H9 (cell line): ENCODE measurements around the gene ATP6V0A4. TPM values are rescaled to one million over a fixed set of nuclear protein-coding genes. Genes with fewer than 3 reads are reported as not detected.

Experiments
- DNase-seq: peaks from one replicate; pipeline ENCODE4 v3.0.0-alpha.2; 2017
- H2AFZ ChIP-seq: one replicate; pipeline ENCODE4 v1.6.1; 2013; ENCODE audit warnings: mild to moderate bottlenecking, low read length, control low read depth, moderate library complexity
- H2AK5ac ChIP-seq: 2 replicates; pipeline ENCODE4 v1.6.1; 2013; ENCODE audit warnings: low read length, control low read depth, mixed read lengths; ENCODE audit not compliant: insufficient read length
- H2BK120ac ChIP-seq: one replicate; pipeline ENCODE4 v1.6.1; 2013; ENCODE audit warnings: low read depth, mild to moderate bottlenecking, low read length, control low read depth, inconsistent platforms; ENCODE audit not compliant: poor library complexity, severe bottlenecking
- H2BK12ac ChIP-seq: 2 replicates; pipeline ENCODE4 v1.6.1; 2013; ENCODE audit warnings: low read length, control low read depth, mixed read lengths, low read depth; ENCODE audit not compliant: insufficient read length
- H2BK15ac ChIP-seq: 2 replicates; pipeline ENCODE4 v1.6.1; 2013; ENCODE audit warnings: low read depth, low read length, control low read depth
- H2BK20ac ChIP-seq: one replicate; pipeline ENCODE4 v1.6.1; 2013; ENCODE audit warnings: low read depth, mild to moderate bottlenecking, low read length, control low read depth, inconsistent platforms; ENCODE audit not compliant: poor library complexity, severe bottlenecking
- H2BK5ac ChIP-seq: 2 replicates; pipeline ENCODE4 v1.6.1; 2013; ENCODE audit warnings: low read length, control low read depth, mixed read lengths; ENCODE audit not compliant: insufficient read length
- H3K14ac ChIP-seq: 2 replicates; pipeline ENCODE4 v1.6.1; 2013; ENCODE audit warnings: low read length, control low read depth; ENCODE audit not compliant: insufficient read depth
- H3K18ac ChIP-seq: 2 replicates; pipeline ENCODE4 v1.6.1; 2013; ENCODE audit warnings: low read depth, mild to moderate bottlenecking, mixed read lengths, low read length, control low read depth; ENCODE audit not compliant: insufficient read length
- H3K23ac ChIP-seq: 2 replicates; pipeline ENCODE4 v1.6.1; 2013; ENCODE audit warnings: low read length, control low read depth, mixed read lengths, low read depth; ENCODE audit not compliant: insufficient read length
- H3K23me2 ChIP-seq: 2 replicates; pipeline ENCODE4 v1.6.1; 2013; ENCODE audit warnings: low read depth, mild to moderate bottlenecking, mixed read lengths, low read length, control low read depth; ENCODE audit not compliant: insufficient read length, poor library complexity, severe bottlenecking
- H3K27ac ChIP-seq: 2 replicates; pipeline ENCODE4 v1.5.1; 2013; ENCODE audit warnings: low read length, control low read depth, mixed read lengths, low read depth; ENCODE audit not compliant: insufficient read length
- H3K27me3 ChIP-seq: 2 replicates; pipeline ENCODE4 v1.6.1; 2013; ENCODE audit warnings: low read length, control low read depth, inconsistent platforms; ENCODE audit not compliant: insufficient read depth
- H3K4ac ChIP-seq: 2 replicates; pipeline ENCODE4 v1.6.1; 2013; ENCODE audit warnings: low read depth, mild to moderate bottlenecking, control low read depth, inconsistent platforms, low read length, moderate library complexity
- H3K4me1 ChIP-seq: 2 replicates; pipeline ENCODE4 v1.6.1; 2013; ENCODE audit warnings: low read length, control low read depth, inconsistent platforms; ENCODE audit not compliant: insufficient read depth
- H3K4me2 ChIP-seq: 2 replicates; pipeline ENCODE4 v1.6.1; 2013; ENCODE audit warnings: low read length, control low read depth, mixed read lengths; ENCODE audit not compliant: insufficient read length, insufficient read depth
- H3K56ac ChIP-seq: 2 replicates; pipeline ENCODE4 v1.6.1; 2013; ENCODE audit warnings: low read depth, mild to moderate bottlenecking, mixed read lengths, low read length, control low read depth; ENCODE audit not compliant: insufficient read length
- H3K79me1 ChIP-seq: 2 replicates; pipeline ENCODE4 v1.6.1; 2013; ENCODE audit warnings: low read depth, mild to moderate bottlenecking, moderate library complexity, low read length, control low read depth, inconsistent platforms; ENCODE audit not compliant: insufficient read depth, poor library complexity, severe bottlenecking
- H3K79me2 ChIP-seq: 2 replicates; pipeline ENCODE4 v1.6.1; 2013; ENCODE audit warnings: low read length, control low read depth, inconsistent platforms; ENCODE audit not compliant: insufficient read depth
- H3K9ac ChIP-seq: 2 replicates; pipeline ENCODE4 v1.6.1; 2013; ENCODE audit warnings: low read length, control low read depth, mixed read lengths; ENCODE audit not compliant: insufficient read length; ENCODE audit errors: extremely low read depth
- H3K9me3 ChIP-seq: one replicate; pipeline ENCODE4 v1.6.1; 2013; ENCODE audit warnings: low read depth, low read length, inconsistent platforms; ENCODE audit not compliant: control insufficient read depth
- H3T11ph ChIP-seq: one replicate; pipeline ENCODE4 v1.6.1; 2013; ENCODE audit warnings: mild to moderate bottlenecking, low read length, control low read depth, inconsistent platforms
- H4K20me1 ChIP-seq: one replicate; pipeline ENCODE4 v1.6.1; 2013; ENCODE audit not compliant: control insufficient read depth, insufficient read length, insufficient read depth
- H4K5ac ChIP-seq: 2 replicates; pipeline ENCODE4 v1.6.1; 2013; ENCODE audit warnings: low read depth, mild to moderate bottlenecking, mixed read lengths, low read length, control low read depth; ENCODE audit not compliant: insufficient read length
- H4K8ac ChIP-seq: replicated peaks from 2 replicates; pipeline ENCODE4 v1.6.1; 2013; ENCODE audit warnings: low read length, control low read depth, mixed read lengths, low read depth; ENCODE audit not compliant: insufficient read length
- H4K91ac ChIP-seq: 2 replicates; pipeline ENCODE4 v1.6.1; 2013; ENCODE audit warnings: low read depth, mild to moderate bottlenecking, moderate library complexity, mixed read lengths, low read length, control low read depth; ENCODE audit not compliant: insufficient read length
- H3K27ac Mint-ChIP-seq, 3 experiments: 2 replicates in 2 of 3; 3 replicates in 1 of 3; pipeline ENCODE4 v1.8.0; 2020 to 2021; ENCODE audit warnings: mixed read lengths in 3 of 3, mild to moderate bottlenecking in 1 of 3, moderate library complexity in 1 of 3
- H3K27me3 Mint-ChIP-seq: 2 replicates; pipeline ENCODE4 v1.8.0; 2021; ENCODE audit warnings: low read depth, mild to moderate bottlenecking, moderate library complexity, mixed read lengths
- H3K36me3 Mint-ChIP-seq, 3 experiments: 2 replicates in 2 of 3; 3 replicates in 1 of 3; pipeline ENCODE4 v1.8.0; 2020 to 2021; ENCODE audit warnings: low read depth in 3 of 3, mixed read lengths in 3 of 3; ENCODE audit not compliant: insufficient read depth in 1 of 3
- H3K4me1 Mint-ChIP-seq, 2 experiments: 2 replicates each; pipeline ENCODE4 v1.8.0; 2020; ENCODE audit warnings: mixed read lengths in 2 of 2
- H3K4me3 Mint-ChIP-seq, 2 experiments: 2 replicates in 1 of 2; 3 replicates in 1 of 2; pipeline ENCODE4 v1.8.0; 2020 to 2021; ENCODE audit warnings: mild to moderate bottlenecking in 2 of 2, mixed read lengths in 2 of 2, moderate library complexity in 1 of 2
- H3K9me3 Mint-ChIP-seq, 2 experiments: 2 replicates in 1 of 2; 3 replicates in 1 of 2; pipeline ENCODE4 v1.8.0; 2020; ENCODE audit warnings: mild to moderate bottlenecking in 2 of 2, mixed read lengths in 2 of 2, moderate library complexity in 1 of 2
- WGBS: extraction: QIAGEN DNeasy Blood & Tissue Kit; methylation state at CpG from one replicate; pipeline ENCODE4 v1.1.7; 2013; ENCODE audit warnings: missing lambda C conversion rate, low lambda C conversion rate, mixed read lengths; ENCODE audit not compliant: insufficient read length; ENCODE audit errors: extremely low coverage; 5-methylcytosine and 5-hydroxymethylcytosine counted together
- total RNA-seq: library from RNA; stranded (reverse); gene quantifications from 2 replicates; pipeline ENCODE4 v1.2.1, GENCODE V29; 2021
- TF ChIP-seq, protein P1 (sequence below): fragments of 200-600 bp; sonication (generic); conservative IDR thresholded peaks from 3 replicates; pipeline ENCODE4 v1.8.0; 2021; ENCODE audit warnings: antibody characterized with exemption, mild to moderate bottlenecking

Gene ATP6V0A4
- total RNA-seq, 1 experiment from 2014 or later = 0.79 TPM

DNA sequence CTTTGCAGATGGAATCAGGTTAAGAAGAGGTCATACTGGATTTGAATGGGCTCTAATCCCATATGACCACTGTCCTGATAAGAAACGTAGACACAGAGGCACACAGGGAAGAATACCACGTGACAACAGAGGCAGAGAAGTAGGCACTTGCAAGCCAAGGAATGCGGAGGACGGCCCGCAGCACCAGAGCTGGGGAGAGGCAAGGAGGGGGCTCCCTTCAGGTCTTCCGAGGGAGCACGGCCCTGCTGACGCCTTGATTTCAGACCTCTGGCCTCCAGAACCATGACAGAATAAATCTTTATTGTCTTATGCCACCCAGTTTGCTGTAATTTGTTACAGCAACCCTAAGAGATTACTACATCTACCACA lies 44.9 kb downstream of the ATP6V0A4 start:
- Histone ChIP-seq H2BK15ac (no peak overlapping the region), H3K4me2 (no peak overlapping the region), H3K27ac (no peak overlapping the region), H3T11ph (no peak overlapping the region), H2AFZ (no peak overlapping the region), H2BK20ac (no peak overlapping the region), H3K23ac (no peak overlapping the region), H3K23me2 (no peaks in the 10 kb centered on the region), H4K91ac (no peak overlapping the region), H2BK12ac (no peak overlapping the region), H2BK120ac (no peak overlapping the region), H3K14ac (no peak overlapping the region), H3K18ac (no peak overlapping the region), H4K5ac (no peak overlapping the region), H3K4ac (no peak overlapping the region), H3K4me1 (no peaks in the 10 kb centered on the region), H3K27me3 (no peaks in the 10 kb centered on the region), H3K9ac (no peak overlapping the region), H2AK5ac (no peak overlapping the region), H3K79me1 (no peaks in the 10 kb centered on the region), H3K56ac (no peak overlapping the region), H4K8ac (no peak overlapping the region), H3K79me2 (no peaks in the 10 kb centered on the region), H2BK5ac (no peak overlapping the region), H3K9me3 (no peaks in the 10 kb centered on the region), H4K20me1 (no peaks in the 10 kb centered on the region)
- Mint-ChIP-seq H3K27ac (no peak overlapping the region; a peak in 2 of 7 replicates), H3K4me3 (no peak overlapping the region), H3K36me3 (no peaks in the 10 kb centered on the region), H3K27me3 (no peaks in the 10 kb centered on the region; the same call in 1 of the 2 replicates), H3K9me3 (no peaks in the 10 kb centered on the region), H3K4me1 (peaks cover 38 to 39% of the 10 kb centered on the region in 2 experiments)
- TF ChIP-seq, protein P1, sequence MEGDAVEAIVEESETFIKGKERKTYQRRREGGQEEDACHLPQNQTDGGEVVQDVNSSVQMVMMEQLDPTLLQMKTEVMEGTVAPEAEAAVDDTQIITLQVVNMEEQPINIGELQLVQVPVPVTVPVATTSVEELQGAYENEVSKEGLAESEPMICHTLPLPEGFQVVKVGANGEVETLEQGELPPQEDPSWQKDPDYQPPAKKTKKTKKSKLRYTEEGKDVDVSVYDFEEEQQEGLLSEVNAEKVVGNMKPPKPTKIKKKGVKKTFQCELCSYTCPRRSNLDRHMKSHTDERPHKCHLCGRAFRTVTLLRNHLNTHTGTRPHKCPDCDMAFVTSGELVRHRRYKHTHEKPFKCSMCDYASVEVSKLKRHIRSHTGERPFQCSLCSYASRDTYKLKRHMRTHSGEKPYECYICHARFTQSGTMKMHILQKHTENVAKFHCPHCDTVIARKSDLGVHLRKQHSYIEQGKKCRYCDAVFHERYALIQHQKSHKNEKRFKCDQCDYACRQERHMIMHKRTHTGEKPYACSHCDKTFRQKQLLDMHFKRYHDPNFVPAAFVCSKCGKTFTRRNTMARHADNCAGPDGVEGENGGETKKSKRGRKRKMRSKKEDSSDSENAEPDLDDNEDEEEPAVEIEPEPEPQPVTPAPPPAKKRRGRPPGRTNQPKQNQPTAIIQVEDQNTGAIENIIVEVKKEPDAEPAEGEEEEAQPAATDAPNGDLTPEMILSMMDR = no peak
- no CpG with 5 or more reads among the region's 8 CpGs for WGBS
- no peak for DNase-seq
